ENCODE data around the gene PPL.
"Not testable (repeated sequence)": the region's sequence is repeated elsewhere in the genome, so short reads cannot be mapped to it uniquely, and the experiment has no call there.

PPL gene

GRCh38 chr16:4957720-4958509, 21.0 kb upstream of the PPL start, which contains the start of gene SEC14L5:
Gene SEC14L5, plus strand, starts transcription at chr16:4958330. Its CDS starts 994 bp downstream, at chr16:4959324.
- DNase-seq, result peak; percentile 100

- no peak for DNase-seq
Measured at GRCh38 chr16:4957420-4957719, 20.4 kb upstream of the PPL start.

GRCh38 chr16:4954714-4955113, 17.8 kb upstream of the PPL start:
- no peak for DNase-seq

GRCh38 chr16:4951583-4951982, 14.6 kb upstream of the PPL start:
- DNase-seq, result not testable (repeated sequence)

- DNase-seq, result no peak
Measured at GRCh38 chr16:4949986-4950385, 13.0 kb upstream of the PPL start.

- DNase-seq, result no peak
Measured at GRCh38 chr16:4948903-4949766, 12.2 kb upstream of the PPL start.

GRCh38 chr16:4947722-4948503, 11.0 kb upstream of the PPL start:
- DNase-seq, result peak; percentile 24

GRCh38 chr16:4946917-4947316, 10.0 kb upstream of the PPL start:
- no peak for DNase-seq

GRCh38 chr16:4945560-4946502, 8.9 kb upstream of the PPL start:
- DNase-seq, result no peak

GRCh38 chr16:4944333-4945281, 7.7 kb upstream of the PPL start:
- DNase-seq, result peak; percentile 47

- DNase-seq, result no peak
Measured at GRCh38 chr16:4942481-4942880, 5.5 kb upstream of the PPL start.

- no peak for DNase-seq
Measured at GRCh38 chr16:4940719-4941118, 3.8 kb upstream of the PPL start.

GRCh38 chr16:4938683-4939030, 1.7 kb upstream of the PPL start:
- no peak for DNase-seq

- DNase-seq, result no peak
Measured at GRCh38 chr16:4937782-4938682, 1.1 kb upstream of the PPL start.

- DNase-seq, result peak; percentile 32
Measured at GRCh38 chr16:4936181-4936990, 562 bp downstream of the PPL start.

GRCh38 chr16:4935241-4935855, 1.6 kb downstream of the PPL start:
- DNase-seq, result no peak

- no peak for DNase-seq
Measured at GRCh38 chr16:4934591-4934990, 2.4 kb downstream of the PPL start.

- no peak for DNase-seq
Measured at GRCh38 chr16:4933871-4934395, 3.0 kb downstream of the PPL start.

Measured in hematopoietic multipotent progenitor cell treated with erythropoietin and hydrocortisone succinate and interleukin-3 and kit ligand, for 6 days (in vitro differentiated cells).